Common myeloid progenitor, CD34-positive (primary cell): ENCODE data around the gene SPATA1.
A peak's percentile ranks its signal among the peaks of the same experiment; 100 is the strongest.

Source experiments
- CTCF ChIA-PET: fragments of 350-600 bp; sonication (Branson Sonifier 250); formaldehyde crosslinking; loops from one replicate; lab custom pipeline; 2021; ENCODE audit warnings: antibody characterized with exemption; lab: Charles Lee
- POLR2A ChIA-PET: fragments of 350-600 bp; sonication (Branson Sonifier 250); formaldehyde crosslinking; loops from one replicate; lab custom pipeline; 2021; ENCODE audit warnings: antibody characterized with exemption; lab: Charles Lee
- DNase-seq, 3 donors: peaks; one replicate each; pipeline versions ENCODE4 v3.0.0 to v3.0.0-alpha.2; 2013
- H3K27ac ChIP-seq, 2 experiments: 1 replicate in 1 of 2; 2 replicates in 1 of 2; pipeline ENCODE4 v1.7.0; 2013; ENCODE audit warnings: inconsistent platforms in 2 of 2, low read length in 2 of 2, mild to moderate bottlenecking in 2 of 2, low read depth in 1 of 2, moderate library complexity in 1 of 2; ENCODE audit not compliant: severe bottlenecking in 2 of 2, insufficient read depth in 1 of 2, poor library complexity in 1 of 2
- H3K27me3 ChIP-seq, 5 experiments: replicated peaks in 2 of 5; 1 replicate in 3 of 5; 2 replicates in 2 of 5; pipeline versions ENCODE4 v1.6.1 to v1.7.0; 2013; ENCODE audit warnings: low read length in 4 of 5, mild to moderate bottlenecking in 2 of 5, moderate library complexity in 2 of 5, inconsistent platforms in 1 of 5; ENCODE audit not compliant: insufficient read depth in 5 of 5, control insufficient read depth in 4 of 5
- H3K36me3 ChIP-seq, 4 experiments: 1 replicate in 2 of 4; 2 replicates in 2 of 4; pipeline versions ENCODE4 v1.6.1 to v1.7.0; 2013; ENCODE audit warnings: low read length in 3 of 4, control low read depth in 1 of 4, mild to moderate bottlenecking in 1 of 4; ENCODE audit not compliant: control insufficient read depth in 4 of 4, insufficient read depth in 4 of 4
- H3K4me1 ChIP-seq, 4 experiments: 1 replicate in 3 of 4; 2 replicates in 1 of 4; pipeline versions ENCODE4 v1.6.1 to v1.7.1; 2013; ENCODE audit warnings: low read length in 3 of 4, mild to moderate bottlenecking in 3 of 4, control low read depth in 1 of 4, inconsistent platforms in 1 of 4, moderate library complexity in 1 of 4; ENCODE audit not compliant: control insufficient read depth in 4 of 4, insufficient read depth in 4 of 4; ENCODE audit errors: control extremely low read depth in 1 of 4
- H3K4me3 ChIP-seq, 7 experiments: 1 replicate in 4 of 7; 2 replicates in 3 of 7; pipeline versions ENCODE4 v1.5.1 to v1.7.0; 2013; ENCODE audit warnings: mild to moderate bottlenecking in 7 of 7, low read length in 6 of 7, moderate library complexity in 6 of 7, inconsistent platforms in 2 of 7, low read depth in 2 of 7, control low read depth in 1 of 7; ENCODE audit not compliant: insufficient read depth in 4 of 7, control insufficient read depth in 1 of 7; ENCODE audit errors: extremely low read depth in 1 of 7
- H3K9me3 ChIP-seq, 5 experiments: 1 replicate in 4 of 5; 2 replicates in 1 of 5; pipeline versions ENCODE4 v1.6.1 to v1.7.1; 2013; ENCODE audit warnings: low read length in 4 of 5, mild to moderate bottlenecking in 2 of 5, inconsistent platforms in 1 of 5, low read depth in 1 of 5, moderate library complexity in 1 of 5; ENCODE audit not compliant: control insufficient read depth in 4 of 5, insufficient read depth in 2 of 5; ENCODE audit errors: control extremely low read depth in 1 of 5
- WGBS: methylation state at CpG from one replicate; pipeline ENCODE4 v1.1.5; 2013; ENCODE audit not compliant: insufficient coverage; 5-methylcytosine and 5-hydroxymethylcytosine counted together

The SPATA1 gene

GRCh38 chr1:84539972-84540371 lies 33.8 kb downstream of the SPATA1 start:
- ChIA-PET POLR2A (no interaction called here), CTCF (interaction anchor here (0.6 to 1.2 kb wide), 4 partner anchors 20 to 397 kb away, joined by 3 to 5 read pairs (median 4); partner anchors contain the start of gene PRKACB)
- Histone ChIP-seq H3K27ac (no peak overlapping the region), H3K9me3 (no peaks in the 10 kb centered on the region), H3K4me3 (no peak overlapping the region), H3K36me3 (peaks cover 0 to 9% (median 2%) of the 10 kb centered on the region in 4 experiments), H3K27me3 (no peaks in the 10 kb centered on the region), H3K4me1 (no peaks in the 10 kb centered on the region)
- no peak for DNase-seq
- whole genome bisulfite sequencing = no CpG with 5 or more reads among the region's 3 CpGs

- DNase-seq = no peak
- ChIA-PET CTCF (interaction anchor here (0.6 to 1.2 kb wide), 5 partner anchors 54 to 397 kb away, joined by 3 to 5 read pairs (median 4); partner anchors contain the start of gene PRKACB), POLR2A (interaction anchor here (1.3 kb wide), 1 partner anchor 35 kb away, joined by 3 read pairs; the partner anchor contains the start of genes GNG5 and SPATA1)
Observed at GRCh38 chr1:84540759-84541158, 34.6 kb downstream of the SPATA1 start.

GRCh38 chr1:84541679-84542078 lies 35.5 kb downstream of the SPATA1 start:
- Histone ChIP-seq H3K27me3 (no peaks in the 10 kb centered on the region), H3K36me3 (peaks cover 0 to 11% (median 2%) of the 10 kb centered on the region in 4 experiments), H3K4me1 (no peaks in the 10 kb centered on the region), H3K27ac (no peak overlapping the region), H3K9me3 (no peaks in the 10 kb centered on the region), H3K4me3 (no peak overlapping the region)
- WGBS = 100% methylated on average over 1 of the region's 4 CpGs
- DNase-seq = peak; percentile 18 to 42 (median 34)
- POLR2A ChIA-PET = interaction anchor here (1.3 kb wide), 1 partner anchor 35 kb away, joined by 3 read pairs; the partner anchor contains the start of genes GNG5 and SPATA1
- CTCF ChIA-PET = interaction anchor here (0.7 to 1.8 kb wide), 5 partner anchors 33 to 411 kb away, joined by 3 to 5 read pairs (median 4); no protein-coding TSS in a partner anchor

More at GRCh38 chr1:84540759-84541158, 34.6 kb downstream of the SPATA1 start:
- no peaks in the 10 kb centered on the region for H3K27me3 ChIP-seq
- no peak overlapping the region for H3K27ac ChIP-seq
- no peak overlapping the region for H3K4me3 ChIP-seq
- H3K4me1 ChIP-seq = no peaks in the 10 kb centered on the region
- H3K9me3 ChIP-seq = no peaks in the 10 kb centered on the region
- 89% methylated on average over 1 of the region's 1 CpG for WGBS
- peaks cover 0 to 9% (median 2%) of the 10 kb centered on the region in 4 experiments for H3K36me3 ChIP-seq

GRCh38 chr1:84550826-84551225 lies 44.6 kb downstream of the SPATA1 start:
- Histone ChIP-seq H3K4me3 (no peak overlapping the region), H3K36me3 (peaks cover 0 to 4% (median 1%) of the 10 kb centered on the region in 4 experiments), H3K27me3 (no peaks in the 10 kb centered on the region), H3K9me3 (no peaks in the 10 kb centered on the region), H3K27ac (no peak overlapping the region), H3K4me1 (no peaks in the 10 kb centered on the region)
- DNase-seq = no peak
- ChIA-PET CTCF (interaction anchor here (1.0 kb wide), 2 partner anchors 9 to 16 kb away, joined by 3 read pairs; no protein-coding TSS in a partner anchor), POLR2A (interaction anchor here (0.6 kb wide), 1 partner anchor 80 kb away, joined by 3 read pairs; no protein-coding TSS in a partner anchor)
- WGBS = no CpG with 5 or more reads among the region's 2 CpGs

- Histone ChIP-seq H3K36me3 (peaks cover 14 to 35% (median 19%) of the 10 kb centered on the region in 4 experiments), H3K9me3 (no peaks in the 10 kb centered on the region), H3K27me3 (no peaks in the 10 kb centered on the region), H3K4me3 (no peak overlapping the region), H3K27ac (no peak overlapping the region), H3K4me1 (peaks cover 10 to 24% (median 13%) of the 10 kb centered on the region in 4 experiments)
- POLR2A ChIA-PET = no interaction called here
- DNase-seq = no peak
- CTCF ChIA-PET = no interaction called here
Observed at GRCh38 chr1:84569216-84569615, 63.0 kb downstream of the SPATA1 start.

GRCh38 chr1:84570436-84571149 lies 64.4 kb downstream of the SPATA1 start:
- H3K27ac ChIP-seq = no peak overlapping the region

GRCh38 chr1:84571150-84571535 lies 65.0 kb downstream of the SPATA1 start:
- CTCF ChIA-PET = no interaction called here
- DNase-seq = peak in 1 of 3 donors; percentile 7
- Histone ChIP-seq H3K9me3 (no peaks in the 10 kb centered on the region), H3K36me3 (peaks cover 14 to 24% (median 14%) of the 10 kb centered on the region in 4 experiments), H3K27me3 (no peaks in the 10 kb centered on the region), H3K4me1 (peaks cover 11 to 30% (median 18%) of the 10 kb centered on the region in 4 experiments), H3K4me3 (no peak overlapping the region), H3K27ac (no peak overlapping the region)
- 100% methylated on average over 2 of the region's 2 CpGs for WGBS
- POLR2A ChIA-PET = no interaction called here

More at GRCh38 chr1:84570436-84571149, 64.4 kb downstream of the SPATA1 start:
- DNase-seq = no peak
- H3K4me3 ChIP-seq = no peak overlapping the region
- peaks cover 14 to 24% (median 17%) of the 10 kb centered on the region in 4 experiments for H3K36me3 ChIP-seq
- ChIA-PET POLR2A (no interaction called here), CTCF (no interaction called here)
- no peaks in the 10 kb centered on the region for H3K9me3 ChIP-seq
- 94% methylated on average over 5 of the region's 7 CpGs for WGBS
- peaks cover 11 to 30% (median 18%) of the 10 kb centered on the region in 4 experiments for H3K4me1 ChIP-seq
- H3K27me3 ChIP-seq = no peaks in the 10 kb centered on the region
